NCI-H460 (cell line): ENCODE data around the gene ARV1. TPM values are rescaled to one million over a fixed set of nuclear protein-coding genes. Genes with fewer than 3 reads are reported as not detected.
A peak's percentile ranks its signal among the peaks of the same experiment; 100 is the strongest.
"Not testable (repeated sequence)": the region's sequence is repeated elsewhere in the genome, so short reads cannot be mapped to it uniquely, and the experiment has no call there.

Source experiments
- DNase-seq: peaks from one replicate; pipeline ENCODE4 v3.0.0-alpha.2; 2016; ENCODE audit warnings: low read depth; ENCODE audit errors: extremely low read depth
- total RNA-seq: library from RNA; depleted of rRNA; stranded (reverse); fragments of >200 nt; shearing (Covaris generic); gene quantifications from 2 replicates; pipeline ENCODE4 v1.2.3, GENCODE V29; 2014

ARV1 gene
- total RNA-seq, 1 experiment from 2014 or later = 45.8 TPM

DNA sequence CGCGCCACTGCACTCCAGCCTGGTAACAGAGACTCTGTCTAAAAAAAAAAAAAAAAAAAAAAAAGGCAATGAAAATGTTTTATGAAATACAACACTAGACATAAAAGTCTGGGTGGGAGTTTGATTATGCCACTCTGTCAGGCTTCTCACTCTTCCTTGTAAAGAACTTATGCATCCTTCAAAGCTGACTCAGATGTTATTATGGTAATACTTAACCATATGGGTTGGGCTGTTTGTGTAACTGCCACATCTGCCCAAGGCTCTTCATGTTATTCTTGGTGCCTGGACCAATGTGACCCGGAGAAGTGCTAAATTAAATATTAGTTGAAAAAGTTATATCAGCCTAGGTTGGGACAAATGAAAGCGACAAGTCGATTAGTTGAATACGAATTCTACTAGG, 37.3 kb downstream of the ARV1 start:
- DNase-seq = no peak

DNA sequence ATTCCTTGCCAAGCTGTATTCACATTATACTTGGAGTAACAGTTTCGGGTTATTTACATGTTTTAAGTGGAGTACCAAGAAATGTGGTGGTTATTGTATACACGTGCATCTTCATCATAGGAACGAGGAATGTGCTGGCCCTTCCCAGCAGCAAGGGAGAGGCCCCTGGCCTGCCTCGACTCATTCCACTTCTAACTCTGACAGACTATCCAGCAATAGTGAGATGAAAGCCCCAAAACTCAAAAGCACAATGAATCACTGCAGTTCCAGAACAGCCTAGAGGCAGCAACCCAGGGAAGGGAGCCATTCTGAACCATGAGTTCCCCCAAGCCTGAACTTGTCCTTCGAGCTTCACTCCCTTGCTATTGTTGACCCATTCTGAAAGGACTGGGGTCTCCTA, 38.1 kb downstream of the ARV1 start:
- DNase-seq = no peak

DNA sequence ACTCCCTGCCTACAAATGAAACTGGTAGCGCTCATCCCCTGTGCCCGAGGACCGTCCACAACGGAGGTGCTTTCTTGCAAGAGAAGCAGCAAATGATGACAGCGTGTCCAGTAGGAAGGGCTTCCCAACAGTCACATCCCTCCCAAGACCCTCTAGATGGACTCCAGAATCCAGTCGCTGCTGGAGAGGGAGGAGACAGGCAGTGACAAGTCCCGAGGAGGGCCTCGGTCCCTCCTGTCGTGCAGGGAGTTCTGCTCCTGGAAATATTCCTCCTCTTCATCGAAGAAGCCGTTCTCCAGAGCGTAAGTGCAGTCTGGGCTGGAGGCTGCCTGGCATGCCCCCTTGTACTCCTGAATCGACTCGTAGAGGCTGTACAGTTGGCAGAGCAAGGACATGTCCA, 40.8 kb downstream of the ARV1 start:
- DNase-seq = no peak

DNA sequence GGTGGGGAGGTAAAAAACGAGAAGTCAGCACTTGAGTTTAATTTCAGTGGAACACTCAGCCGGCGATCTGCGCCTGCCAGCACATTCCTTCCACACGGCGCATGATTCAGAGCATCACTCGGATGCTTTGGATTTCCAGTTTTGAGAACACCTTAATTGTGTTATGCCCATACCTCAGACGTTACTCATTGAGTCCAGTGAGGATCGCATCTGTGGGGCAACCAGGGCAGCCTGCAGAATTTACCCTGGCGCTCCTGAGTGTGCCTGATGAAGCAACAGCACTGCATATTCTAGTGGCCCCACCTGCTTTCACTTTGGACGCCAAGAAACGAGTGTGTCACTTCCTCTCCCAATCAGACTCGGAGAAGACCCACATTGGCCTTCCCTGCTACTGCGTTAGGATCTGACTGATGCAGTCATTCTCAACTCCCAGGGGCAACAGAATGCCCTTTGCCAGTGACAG, 41.3 kb downstream of the ARV1 start:
- DNase-seq = no peak

- DNase-seq = no peak
Observed at GRCh38 chr1:231020816-231021215, 41.9 kb downstream of the ARV1 start.

DNA sequence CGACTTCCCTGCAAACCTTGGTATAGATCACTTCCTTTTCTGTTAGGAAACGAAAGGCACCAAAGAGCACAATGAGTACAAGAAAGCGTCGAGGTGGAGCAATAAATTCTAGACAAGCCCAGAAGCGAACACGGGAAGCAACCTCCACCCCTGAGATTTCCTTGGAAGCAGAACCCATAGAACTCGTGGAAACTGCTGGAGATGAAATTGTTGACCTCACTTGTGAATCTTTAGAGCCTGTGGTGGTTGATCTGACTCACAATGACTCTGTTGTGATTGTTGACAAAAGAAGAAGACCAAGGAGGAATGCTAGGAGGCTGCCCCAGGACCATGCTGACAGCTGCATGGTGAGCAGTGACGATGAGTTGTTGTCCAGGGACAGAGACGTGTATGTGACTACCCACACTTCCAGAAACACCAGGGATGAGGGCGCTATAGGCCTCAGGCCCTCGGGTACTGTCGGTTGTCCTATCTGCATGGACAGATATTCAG, 42.7 kb downstream of the ARV1 start:
- no peak for DNase-seq

DNA sequence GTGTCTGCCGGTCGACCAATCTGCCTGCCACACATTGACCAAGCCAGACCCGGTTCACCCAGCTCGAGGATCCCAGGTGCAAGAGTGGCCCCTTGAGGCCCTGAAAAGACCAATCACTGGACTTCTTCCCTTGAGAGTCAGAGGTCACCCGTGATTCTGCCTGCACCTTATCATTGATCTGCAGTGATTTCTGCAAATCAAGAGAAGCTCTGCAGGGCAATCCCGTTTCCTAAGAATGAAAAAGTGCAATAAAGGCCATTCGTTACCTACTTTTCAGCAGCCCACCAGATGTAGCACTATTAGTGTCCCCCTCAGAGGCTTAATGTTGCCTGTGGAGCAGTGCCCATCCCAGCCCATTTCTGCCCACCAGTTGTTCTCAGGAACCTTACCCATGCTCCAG, 43.6 kb downstream of the ARV1 start:
- DNase-seq = not testable (repeated sequence)

GRCh38 chr1:231023150-231023549, 44.3 kb downstream of the ARV1 start:
- no peak for DNase-seq

- no peak for DNase-seq
Observed at GRCh38 chr1:231026576-231026975, 47.7 kb downstream of the ARV1 start.

DNA sequence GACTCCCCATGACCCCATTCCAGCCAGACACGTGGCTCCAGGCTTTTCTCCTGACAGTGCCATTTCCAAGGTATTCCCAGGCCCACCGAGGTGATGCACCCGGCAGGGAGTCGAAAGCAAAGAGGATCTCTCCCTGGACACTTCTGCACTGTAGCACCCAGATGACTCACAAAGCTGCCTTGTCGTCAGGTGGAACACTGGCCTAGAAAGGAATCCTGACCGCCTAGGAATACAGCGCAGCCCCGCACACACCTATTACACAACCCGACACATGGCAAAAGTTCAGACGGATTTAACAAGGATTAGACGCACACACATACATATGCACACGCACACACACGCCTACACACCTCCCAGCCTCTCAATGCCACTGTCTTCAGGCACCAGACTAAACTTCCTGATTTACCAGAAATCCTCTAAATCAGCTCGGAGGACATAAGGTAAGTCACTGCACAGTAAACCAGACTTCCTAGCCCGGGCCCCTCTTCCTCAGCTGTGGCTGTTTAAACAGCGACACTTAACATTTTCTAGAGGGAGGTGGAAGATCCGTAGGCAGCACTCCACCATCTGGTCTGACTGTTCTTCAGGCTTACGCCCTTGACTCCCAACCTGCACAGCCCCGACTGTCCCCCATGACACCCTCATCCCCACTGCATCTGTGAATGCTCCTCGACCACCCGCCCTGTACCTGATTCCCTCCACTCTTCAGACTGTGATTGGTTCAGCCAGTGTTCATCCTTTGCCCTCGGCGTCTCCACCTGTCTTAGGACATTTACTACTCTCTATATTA, 48.4 kb downstream of the ARV1 start:
- DNase-seq = no peak

- no peak for DNase-seq
Observed at GRCh38 chr1:231027971-231028370, 49.1 kb downstream of the ARV1 start.

DNA sequence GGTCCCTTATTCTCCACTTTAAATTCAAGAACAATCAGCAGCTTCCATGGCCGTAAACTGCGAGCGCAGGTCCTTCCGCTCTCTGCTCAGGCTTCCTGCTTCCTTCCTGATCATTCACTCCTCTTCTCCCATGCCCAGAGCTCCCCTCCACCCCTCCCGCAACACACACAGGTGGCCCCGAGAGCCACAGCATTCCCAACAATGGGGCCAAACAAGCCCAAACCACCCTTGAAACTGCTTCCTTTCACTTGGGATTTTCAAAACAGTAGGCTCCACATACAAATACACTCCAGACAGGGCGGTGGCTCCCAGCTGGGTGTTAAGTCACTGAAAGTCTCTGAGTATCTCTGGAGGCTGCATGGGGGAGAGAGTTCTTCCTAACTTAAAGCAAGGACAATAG, 49.8 kb downstream of the ARV1 start:
- no peak for DNase-seq

GRCh38 chr1:231029247-231029646, 50.4 kb downstream of the ARV1 start:
- not testable (repeated sequence) for DNase-seq

- DNase-seq = no peak
Observed at GRCh38 chr1:231029841-231030240, 50.9 kb downstream of the ARV1 start.

GRCh38 chr1:231032963-231033362, 54.1 kb downstream of the ARV1 start:
- DNase-seq = no peak

- no peak for DNase-seq
Observed at GRCh38 chr1:231035799-231036198, 56.9 kb downstream of the ARV1 start.

DNA sequence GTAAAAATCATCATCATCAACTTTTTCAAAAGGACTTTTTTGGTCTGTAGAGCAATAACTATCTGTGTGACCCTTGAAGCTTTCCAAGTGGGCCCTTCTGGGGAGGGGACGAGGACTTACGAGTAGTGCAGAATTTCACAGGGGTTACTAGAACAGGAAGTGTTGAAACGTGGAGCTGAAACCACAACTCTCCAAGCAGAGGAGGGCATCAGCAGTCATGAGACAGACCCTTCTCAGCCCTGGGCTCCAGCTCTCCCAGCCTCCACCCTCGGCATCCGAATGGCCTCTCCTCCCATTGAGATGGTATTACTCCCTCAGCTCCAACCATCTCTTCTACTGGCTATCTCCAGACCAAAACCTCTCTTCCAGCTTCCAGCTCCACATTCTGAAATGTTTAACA, 57.5 kb downstream of the ARV1 start:
- DNase-seq = no peak

DNA sequence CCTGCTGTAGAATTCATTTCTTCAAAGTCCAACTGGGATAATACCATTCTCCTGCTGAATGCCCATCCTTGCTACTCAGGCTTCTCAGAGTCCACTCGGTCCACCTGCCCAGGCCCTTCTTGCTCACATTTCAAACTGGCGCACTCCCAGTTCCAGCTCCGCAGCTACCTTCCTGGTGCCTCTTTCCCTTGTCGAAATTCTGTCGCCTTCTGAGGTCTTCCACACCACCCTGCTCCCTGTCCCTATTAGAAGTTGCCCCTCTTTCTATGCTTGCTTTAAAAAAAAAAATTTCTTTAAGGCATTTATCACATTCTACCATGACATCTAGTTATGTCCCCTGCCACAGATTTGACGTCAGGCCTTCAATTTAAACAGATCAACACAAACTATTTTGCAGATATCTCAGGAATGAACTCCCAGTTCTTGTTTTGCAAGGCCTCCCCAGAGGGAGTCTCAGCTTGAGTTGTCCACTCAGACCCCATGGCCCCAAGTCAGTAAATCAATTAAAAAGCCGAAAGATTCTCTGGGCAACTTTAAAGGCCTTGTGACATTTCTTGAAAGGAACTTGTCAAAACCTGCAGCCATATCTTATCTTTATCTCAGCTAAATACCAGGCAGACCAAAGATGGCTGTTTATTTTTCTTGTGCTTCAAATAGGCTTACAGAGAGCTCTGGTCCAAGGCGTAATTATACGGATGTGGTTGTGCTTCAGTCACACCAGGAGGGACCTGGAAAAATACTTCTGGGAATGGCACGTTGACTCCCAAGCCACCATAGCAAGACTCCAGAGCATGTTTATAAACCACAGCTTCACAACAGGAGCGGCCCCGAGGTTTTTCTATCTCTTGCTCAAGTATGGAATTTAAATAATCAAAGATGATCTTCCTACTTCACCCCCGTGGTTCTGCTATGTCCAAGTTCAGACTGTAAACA, 59.0 kb downstream of the ARV1 start:
- DNase-seq = no peak

GRCh38 chr1:231039161-231040018, 60.5 kb downstream of the ARV1 start:
- DNase-seq = peak; percentile 23

- DNase-seq = peak; percentile 60
Observed at GRCh38 chr1:231040019-231040799, 61.3 kb downstream of the ARV1 start, which contains the start of gene FAM89A. FAM89A (minus strand) TSS chr1:231040254; CDS start chr1:231040211, 43 bp downstream.
